Panc1 (cell line): Measurements from ENCODE around the gene TAF6L.
"Not testable (repeated sequence)": the region's sequence is repeated elsewhere in the genome, so short reads cannot be mapped to it uniquely, and the experiment has no call there.

Source experiments
- POLR2AphosphoS5 ChIP-seq: IDR thresholded peaks from 2 replicates; pipeline ENCODE4 v1.6.1; 2012; ENCODE audit warnings: mild to moderate bottlenecking, low read depth, low read length, moderate library complexity
- SIN3A ChIP-seq: IDR thresholded peaks from 2 replicates; pipeline ENCODE4 v1.6.1; 2012; ENCODE audit warnings: low read depth, mild to moderate bottlenecking, low read length, moderate library complexity, borderline replicate concordance; ENCODE audit not compliant: insufficient read depth
- TCF7L2 ChIP-seq: IDR thresholded peaks from 2 replicates; pipeline ENCODE4 v1.6.1; 2011; ENCODE audit warnings: mild to moderate bottlenecking, low read depth, low read length, inconsistent platforms
- TF ChIP-seq, protein P1 (sequence below): fragments of 450-650 bp; IDR thresholded peaks from 2 replicates; pipeline ENCODE4 v1.5.1; 2017; ENCODE audit warnings: mild to moderate bottlenecking
- TF ChIP-seq, protein P2 (sequence below), 2 experiments: IDR thresholded peaks; 2 replicates each; pipeline ENCODE4 v1.6.1; 2011 to 2012; ENCODE audit warnings: low read depth in 2 of 2, control low read depth in 1 of 2, low read length in 1 of 2, mild to moderate bottlenecking in 1 of 2, moderate library complexity in 1 of 2; ENCODE audit not compliant: insufficient read depth in 1 of 2

- TF ChIP-seq, protein P1, sequence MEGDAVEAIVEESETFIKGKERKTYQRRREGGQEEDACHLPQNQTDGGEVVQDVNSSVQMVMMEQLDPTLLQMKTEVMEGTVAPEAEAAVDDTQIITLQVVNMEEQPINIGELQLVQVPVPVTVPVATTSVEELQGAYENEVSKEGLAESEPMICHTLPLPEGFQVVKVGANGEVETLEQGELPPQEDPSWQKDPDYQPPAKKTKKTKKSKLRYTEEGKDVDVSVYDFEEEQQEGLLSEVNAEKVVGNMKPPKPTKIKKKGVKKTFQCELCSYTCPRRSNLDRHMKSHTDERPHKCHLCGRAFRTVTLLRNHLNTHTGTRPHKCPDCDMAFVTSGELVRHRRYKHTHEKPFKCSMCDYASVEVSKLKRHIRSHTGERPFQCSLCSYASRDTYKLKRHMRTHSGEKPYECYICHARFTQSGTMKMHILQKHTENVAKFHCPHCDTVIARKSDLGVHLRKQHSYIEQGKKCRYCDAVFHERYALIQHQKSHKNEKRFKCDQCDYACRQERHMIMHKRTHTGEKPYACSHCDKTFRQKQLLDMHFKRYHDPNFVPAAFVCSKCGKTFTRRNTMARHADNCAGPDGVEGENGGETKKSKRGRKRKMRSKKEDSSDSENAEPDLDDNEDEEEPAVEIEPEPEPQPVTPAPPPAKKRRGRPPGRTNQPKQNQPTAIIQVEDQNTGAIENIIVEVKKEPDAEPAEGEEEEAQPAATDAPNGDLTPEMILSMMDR = not testable (repeated sequence)
- TF ChIP-seq, protein P2, sequence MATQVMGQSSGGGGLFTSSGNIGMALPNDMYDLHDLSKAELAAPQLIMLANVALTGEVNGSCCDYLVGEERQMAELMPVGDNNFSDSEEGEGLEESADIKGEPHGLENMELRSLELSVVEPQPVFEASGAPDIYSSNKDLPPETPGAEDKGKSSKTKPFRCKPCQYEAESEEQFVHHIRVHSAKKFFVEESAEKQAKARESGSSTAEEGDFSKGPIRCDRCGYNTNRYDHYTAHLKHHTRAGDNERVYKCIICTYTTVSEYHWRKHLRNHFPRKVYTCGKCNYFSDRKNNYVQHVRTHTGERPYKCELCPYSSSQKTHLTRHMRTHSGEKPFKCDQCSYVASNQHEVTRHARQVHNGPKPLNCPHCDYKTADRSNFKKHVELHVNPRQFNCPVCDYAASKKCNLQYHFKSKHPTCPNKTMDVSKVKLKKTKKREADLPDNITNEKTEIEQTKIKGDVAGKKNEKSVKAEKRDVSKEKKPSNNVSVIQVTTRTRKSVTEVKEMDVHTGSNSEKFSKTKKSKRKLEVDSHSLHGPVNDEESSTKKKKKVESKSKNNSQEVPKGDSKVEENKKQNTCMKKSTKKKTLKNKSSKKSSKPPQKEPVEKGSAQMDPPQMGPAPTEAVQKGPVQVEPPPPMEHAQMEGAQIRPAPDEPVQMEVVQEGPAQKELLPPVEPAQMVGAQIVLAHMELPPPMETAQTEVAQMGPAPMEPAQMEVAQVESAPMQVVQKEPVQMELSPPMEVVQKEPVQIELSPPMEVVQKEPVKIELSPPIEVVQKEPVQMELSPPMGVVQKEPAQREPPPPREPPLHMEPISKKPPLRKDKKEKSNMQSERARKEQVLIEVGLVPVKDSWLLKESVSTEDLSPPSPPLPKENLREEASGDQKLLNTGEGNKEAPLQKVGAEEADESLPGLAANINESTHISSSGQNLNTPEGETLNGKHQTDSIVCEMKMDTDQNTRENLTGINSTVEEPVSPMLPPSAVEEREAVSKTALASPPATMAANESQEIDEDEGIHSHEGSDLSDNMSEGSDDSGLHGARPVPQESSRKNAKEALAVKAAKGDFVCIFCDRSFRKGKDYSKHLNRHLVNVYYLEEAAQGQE (IDR thresholded peaks at IDR 0.05; ENCODE audit: insufficient read depth in 1 of 2, low read depth in 2 of 2, low read length in 1 of 2) = not testable (repeated sequence)
- TF ChIP-seq POLR2AphosphoS5, TCF7L2, SIN3A: not testable (repeated sequence)
These were observed 56.9 kb downstream of the TAF6L start for GRCh38 chr11:62828130-62828529.
